Prostate gland (tissue), 1 donor: Measurements from ENCODE around the gene CES2.

ENCODE experiments used
- POLR2A ChIP-seq: fragments of 450-650 bp; IDR thresholded peaks from one replicate; pipeline ENCODE4 v1.6.1; 2016; ENCODE audit warnings: antibody characterized with exemption, mild to moderate bottlenecking
- POLR2AphosphoS5 ChIP-seq: sonication (generic); formaldehyde crosslinking; IDR thresholded peaks from one replicate; pipeline ENCODE4 v1.6.1; 2017; ENCODE audit warnings: antibody characterized with exemption

- no peak for TF ChIP-seq POLR2AphosphoS5
- no peak for TF ChIP-seq POLR2A
These were observed 7.7 kb downstream of the CES2 start for GRCh38 chr16:66942981-66943380.
